Esophagus squamous epithelium (tissue), 4 donors: ENCODE measurements around the gene PLEKHH2.

Source experiments
- CTCF ChIP-seq, 6 experiments: fragments of 450-650 bp in 4 of 6; fragments of 200-600 bp in 2 of 6; sonication (generic) in 2 of 6; IDR thresholded peaks; one replicate each; pipeline ENCODE4 v1.5.1; 2016 to 2019; ENCODE audit warnings: antibody characterized with exemption in 6 of 6, mild to moderate bottlenecking in 4 of 6, moderate library complexity in 4 of 6
- POLR2A ChIP-seq, 4 donors: fragments of 450-650 bp; IDR thresholded peaks; one replicate each; pipeline ENCODE4 v1.6.1; 2017; ENCODE audit warnings: antibody characterized with exemption in 4 of 4, mild to moderate bottlenecking in 4 of 4, moderate library complexity in 3 of 4

- TF ChIP-seq POLR2A (IDR thresholded peaks at IDR 0.05) (no peak), CTCF (IDR thresholded peaks at IDR 0.05) (no peak)
Measured at GRCh38 chr2:43754180-43754579, 117.1 kb downstream of the PLEKHH2 start.
